Muscle layer of duodenum (tissue), 2 donors: ENCODE data around the gene FBXL20.

Source experiments
- H3K27ac ChIP-seq: one replicate; pipeline ENCODE4 v1.7.0; 2013; ENCODE audit warnings: mild to moderate bottlenecking, low read length
- H3K27me3 ChIP-seq: one replicate; pipeline ENCODE4 v1.7.0; 2013; ENCODE audit warnings: low read depth, mild to moderate bottlenecking, control low read depth, low read length
- H3K36me3 ChIP-seq, 2 donors: one replicate each; pipeline ENCODE4 v1.7.0; 2013; ENCODE audit warnings: low read length in 2 of 2, control low read depth in 1 of 2, mild to moderate bottlenecking in 1 of 2; ENCODE audit not compliant: insufficient read depth in 2 of 2, control insufficient read depth in 1 of 2
- H3K4me1 ChIP-seq, 2 donors: one replicate each; pipeline ENCODE4 v1.7.0; 2013; ENCODE audit warnings: low read length in 2 of 2, mild to moderate bottlenecking in 2 of 2, control low read depth in 1 of 2, moderate library complexity in 1 of 2; ENCODE audit not compliant: insufficient read depth in 2 of 2, control insufficient read depth in 1 of 2
- H3K4me3 ChIP-seq, 2 donors: one replicate each; pipeline ENCODE4 v1.7.0; 2013; ENCODE audit warnings: low read length in 2 of 2, low read depth in 1 of 2, mild to moderate bottlenecking in 1 of 2
- H3K9me3 ChIP-seq, 2 donors: one replicate each; pipeline ENCODE4 v1.7.0; 2013; ENCODE audit warnings: low read length in 2 of 2, control low read depth in 1 of 2, mild to moderate bottlenecking in 1 of 2; ENCODE audit not compliant: control insufficient read depth in 1 of 2
- donor health status: healthy.

FBXL20 gene

DNA sequence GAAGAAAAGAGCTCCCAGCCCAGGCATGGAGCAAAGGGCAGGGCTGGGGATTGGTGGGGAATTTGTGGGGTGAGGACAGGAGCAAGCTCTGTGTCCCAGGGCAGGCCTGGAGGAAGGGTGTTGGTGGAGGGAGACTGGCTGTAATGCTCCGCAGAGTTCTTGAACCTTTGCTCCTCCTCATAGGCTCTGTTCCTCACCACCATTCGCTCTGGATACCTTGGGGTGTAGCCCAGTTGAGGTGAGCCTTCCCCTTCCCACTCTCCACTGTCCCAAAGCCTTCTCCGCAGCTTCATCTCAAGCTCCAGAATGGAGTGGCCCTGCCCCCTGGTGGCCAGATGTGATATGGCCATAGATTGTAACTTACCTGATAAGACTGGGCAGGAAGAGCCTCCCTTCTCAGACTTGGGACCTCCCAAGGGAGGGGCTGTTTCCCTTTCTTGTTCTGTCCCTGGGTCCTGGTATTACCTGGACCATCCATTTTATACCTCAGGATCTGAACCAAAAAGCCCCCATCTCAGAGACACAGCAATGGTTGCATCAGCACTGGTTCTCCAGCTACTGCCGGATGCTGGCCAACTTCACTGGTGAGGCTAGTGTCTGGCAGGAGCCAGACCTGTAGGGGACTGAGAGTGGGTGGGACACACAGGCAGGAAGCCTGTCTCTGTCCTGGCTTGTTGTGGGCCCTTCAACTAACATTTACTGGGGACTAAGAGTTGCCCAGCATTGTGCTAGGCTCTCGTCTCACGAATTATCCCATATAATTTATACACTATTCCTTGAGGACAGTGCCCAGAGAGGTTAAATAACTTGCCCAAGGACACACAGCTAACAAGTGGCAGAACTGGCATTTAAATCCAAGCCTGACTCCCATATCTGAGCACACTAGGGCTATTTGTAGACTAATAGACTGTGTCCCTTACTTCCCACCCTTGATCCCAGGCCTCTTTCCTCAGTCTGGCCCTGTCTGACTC, 156.5 kb downstream of the FBXL20 start:
- no peaks in the 10 kb centered on the region for H3K36me3 ChIP-seq
- H3K27ac ChIP-seq = no peak overlapping the region
- H3K27me3 ChIP-seq = no peaks in the 10 kb centered on the region
- H3K4me3 ChIP-seq = no peak overlapping the region
- H3K4me1 ChIP-seq = peaks cover 0 to 6% of the 10 kb centered on the region in 2 donors
- H3K9me3 ChIP-seq = no peaks in the 10 kb centered on the region

DNA sequence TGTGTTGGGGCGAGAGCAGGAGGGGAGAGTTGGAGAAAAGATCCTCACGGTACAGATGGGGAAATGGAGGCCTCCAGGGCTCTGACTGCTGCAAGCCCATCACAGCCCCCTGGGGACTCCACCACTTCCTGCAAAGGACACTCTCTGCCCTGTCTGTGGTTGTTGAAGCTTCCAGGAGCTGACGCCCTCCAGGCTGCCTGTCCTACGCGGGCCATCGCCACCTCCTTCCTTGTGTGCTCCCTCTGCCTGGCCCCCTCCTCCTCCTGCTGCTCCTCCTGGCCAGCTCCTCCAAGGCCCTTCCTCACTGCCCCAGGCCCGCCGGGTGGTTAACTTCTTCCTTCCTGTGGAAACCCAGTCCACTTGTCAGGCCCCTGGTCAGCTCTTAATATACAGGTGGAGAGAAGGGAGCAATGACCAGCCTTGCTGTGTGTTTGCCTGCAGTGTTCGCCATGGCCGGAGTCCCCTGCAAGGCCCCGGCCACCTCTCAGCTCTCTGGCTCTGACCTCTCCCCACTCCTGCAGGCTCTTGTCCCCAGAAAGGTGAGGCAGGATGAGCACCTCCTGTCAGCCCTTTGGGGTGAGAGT, 157.3 kb downstream of the FBXL20 start:
- peaks cover 0 to 6% of the 10 kb centered on the region in 2 donors for H3K4me1 ChIP-seq
- no peaks in the 10 kb centered on the region for H3K9me3 ChIP-seq
- H3K27me3 ChIP-seq = no peaks in the 10 kb centered on the region
- H3K36me3 ChIP-seq = no peaks in the 10 kb centered on the region
- no peak overlapping the region for H3K27ac ChIP-seq
- H3K4me3 ChIP-seq = no peak overlapping the region

DNA sequence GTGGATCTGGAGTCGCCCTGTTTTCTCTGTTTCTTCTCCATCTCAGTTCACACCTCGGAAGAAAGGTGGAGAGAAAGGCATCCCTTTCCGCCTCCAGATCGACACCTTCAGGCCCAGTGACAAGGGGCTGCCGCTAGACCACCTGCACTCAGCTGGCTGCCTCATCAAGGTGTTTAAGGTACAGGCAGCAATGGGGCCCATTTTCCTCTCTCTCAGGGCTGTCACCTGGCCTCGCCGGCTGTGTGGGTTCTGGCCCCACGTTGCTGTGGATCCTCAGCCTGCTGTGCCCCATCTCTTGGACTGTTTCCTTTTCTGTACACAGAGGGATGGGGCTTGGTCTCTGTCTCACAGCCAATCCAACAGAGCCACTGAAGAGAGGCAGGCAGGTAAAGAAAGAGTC, 158.3 kb downstream of the FBXL20 start:
- H3K27me3 ChIP-seq = no peaks in the 10 kb centered on the region
- no peaks in the 10 kb centered on the region for H3K36me3 ChIP-seq
- peaks cover 0 to 6% of the 10 kb centered on the region in 2 donors for H3K4me1 ChIP-seq

DNA sequence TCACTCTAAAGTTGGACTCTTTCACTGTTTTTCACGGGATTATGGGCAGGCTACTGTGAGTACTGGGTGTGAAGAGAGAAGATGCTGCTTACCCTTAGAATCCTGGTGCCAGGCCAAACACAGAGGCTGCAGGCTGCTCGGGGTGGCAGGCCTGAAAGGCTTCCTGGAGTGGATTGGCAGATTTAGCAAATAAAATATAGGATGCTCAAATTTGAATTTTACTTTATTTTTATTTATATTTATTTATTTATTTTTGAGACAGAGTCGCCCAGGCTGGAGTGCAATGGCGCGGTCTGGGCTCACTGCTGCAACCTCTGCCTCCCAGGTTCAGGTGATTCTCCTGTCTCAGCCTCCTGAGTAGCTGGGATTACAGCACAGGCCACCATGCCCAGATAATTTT, 160.8 kb downstream of the FBXL20 start:
- no peak overlapping the region for H3K4me3 ChIP-seq
- peaks cover 0 to 6% of the 10 kb centered on the region in 2 donors for H3K4me1 ChIP-seq
- peaks cover 3% of the 10 kb centered on the region for H3K27me3 ChIP-seq
- H3K27ac ChIP-seq = no peak overlapping the region
- H3K36me3 ChIP-seq = no peaks in the 10 kb centered on the region
- H3K9me3 ChIP-seq = no peaks in the 10 kb centered on the region

More for the DNA sequence above, 158.3 kb downstream of the FBXL20 start:
- H3K4me3 ChIP-seq = no peak overlapping the region
- H3K27ac ChIP-seq = no peak overlapping the region
- H3K9me3 ChIP-seq = no peaks in the 10 kb centered on the region

DNA sequence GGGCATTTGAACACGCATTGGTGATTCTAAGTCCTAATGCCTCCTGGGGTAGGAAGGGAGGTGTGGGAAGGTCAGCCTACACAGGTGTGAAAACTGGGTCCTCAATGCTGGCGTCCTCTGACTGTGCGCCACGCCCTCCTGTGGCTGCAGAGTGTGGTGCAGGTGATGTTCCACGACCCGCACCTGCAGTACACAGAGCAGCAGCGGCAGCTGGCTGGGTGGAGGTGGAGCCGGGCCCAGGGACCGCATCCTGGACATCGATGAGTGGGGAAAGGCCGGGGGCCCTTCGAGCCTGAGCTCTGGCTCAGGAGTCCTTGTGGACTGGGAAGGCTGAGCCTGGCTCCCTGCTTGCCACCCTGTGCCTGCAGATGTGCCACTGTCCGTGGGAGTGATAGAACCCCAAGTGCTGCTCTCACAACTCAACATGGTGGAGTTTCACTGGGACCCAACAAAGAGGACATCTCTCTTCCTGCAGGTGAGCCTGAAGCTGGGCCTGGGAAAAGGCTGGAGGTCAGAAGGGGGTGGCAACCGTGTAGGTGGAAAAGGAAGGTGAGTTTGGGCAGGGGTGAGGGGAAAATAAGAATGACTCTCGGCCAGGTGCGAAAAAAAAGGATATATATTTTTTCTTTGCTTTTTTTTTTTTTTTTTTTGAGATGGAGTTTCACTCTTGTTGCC, 161.6 kb downstream of the FBXL20 start:
- H3K27me3 ChIP-seq = peaks cover 4% of the 10 kb centered on the region
- H3K9me3 ChIP-seq = no peaks in the 10 kb centered on the region
- H3K4me3 ChIP-seq = no peak overlapping the region
- no peak overlapping the region for H3K27ac ChIP-seq
- peaks cover 0 to 3% of the 10 kb centered on the region in 2 donors for H3K4me1 ChIP-seq
- H3K36me3 ChIP-seq = no peaks in the 10 kb centered on the region

DNA sequence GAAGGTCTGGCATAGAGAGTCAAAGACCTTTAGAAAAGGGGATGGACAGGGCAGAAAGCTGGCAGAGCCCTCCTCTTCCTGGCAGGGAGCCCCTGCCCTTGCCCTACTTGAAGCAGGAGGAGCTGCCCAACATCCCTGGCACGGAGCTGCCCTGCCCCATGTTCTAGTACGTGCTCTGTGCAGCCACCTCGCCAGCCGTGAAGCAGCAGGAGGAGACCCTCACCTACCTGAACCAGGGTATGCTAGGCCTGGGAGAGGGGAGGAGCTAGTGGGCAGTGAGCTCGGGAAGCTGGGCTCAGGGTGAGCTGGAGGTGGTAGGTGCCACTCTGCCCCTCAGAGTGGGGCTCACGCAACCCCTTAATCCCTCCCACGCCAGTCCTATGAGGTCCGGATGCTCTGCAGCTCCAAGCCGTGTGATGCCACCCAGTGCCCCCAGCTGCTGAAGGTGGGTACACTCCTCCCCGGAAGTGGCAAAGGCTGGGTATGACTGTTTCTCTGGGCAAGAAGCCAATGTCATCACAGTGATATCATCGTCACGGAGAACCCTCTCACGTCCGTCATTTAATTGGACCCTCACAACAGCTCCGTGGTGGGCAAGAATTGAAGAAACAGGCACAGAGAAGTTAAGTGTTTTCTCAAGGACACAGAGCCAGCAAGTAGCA, 163.0 kb downstream of the FBXL20 start:
- no peaks in the 10 kb centered on the region for H3K4me1 ChIP-seq
- H3K9me3 ChIP-seq = no peaks in the 10 kb centered on the region
- peaks cover 4% of the 10 kb centered on the region for H3K27me3 ChIP-seq
- no peaks in the 10 kb centered on the region for H3K36me3 ChIP-seq
- H3K4me3 ChIP-seq = no peak overlapping the region
- no peak overlapping the region for H3K27ac ChIP-seq

DNA sequence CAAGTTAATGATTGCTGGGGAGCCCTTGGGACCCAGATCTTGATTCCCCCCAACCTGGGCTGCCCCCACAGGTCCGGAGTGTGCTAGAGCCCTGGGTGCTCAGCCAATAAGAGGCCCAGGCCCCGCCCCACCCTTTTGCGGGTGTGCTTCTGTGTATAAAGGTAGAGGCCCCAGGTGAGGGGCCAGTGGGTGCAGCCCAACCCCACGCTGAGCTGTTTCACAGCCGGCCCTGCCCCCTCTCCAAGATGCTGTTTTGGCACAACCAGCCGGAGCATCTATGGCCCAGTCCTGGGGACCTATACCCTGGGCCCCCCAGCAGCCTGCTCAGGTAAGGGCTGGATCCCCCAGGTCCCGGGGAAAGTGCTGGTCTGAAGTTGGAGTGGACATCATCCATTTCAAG, 163.8 kb downstream of the FBXL20 start:
- Histone ChIP-seq H3K36me3 (no peaks in the 10 kb centered on the region), H3K4me3 (no peak overlapping the region), H3K27me3 (peaks cover 4% of the 10 kb centered on the region), H3K9me3 (no peaks in the 10 kb centered on the region), H3K4me1 (no peaks in the 10 kb centered on the region), H3K27ac (no peak overlapping the region)

DNA sequence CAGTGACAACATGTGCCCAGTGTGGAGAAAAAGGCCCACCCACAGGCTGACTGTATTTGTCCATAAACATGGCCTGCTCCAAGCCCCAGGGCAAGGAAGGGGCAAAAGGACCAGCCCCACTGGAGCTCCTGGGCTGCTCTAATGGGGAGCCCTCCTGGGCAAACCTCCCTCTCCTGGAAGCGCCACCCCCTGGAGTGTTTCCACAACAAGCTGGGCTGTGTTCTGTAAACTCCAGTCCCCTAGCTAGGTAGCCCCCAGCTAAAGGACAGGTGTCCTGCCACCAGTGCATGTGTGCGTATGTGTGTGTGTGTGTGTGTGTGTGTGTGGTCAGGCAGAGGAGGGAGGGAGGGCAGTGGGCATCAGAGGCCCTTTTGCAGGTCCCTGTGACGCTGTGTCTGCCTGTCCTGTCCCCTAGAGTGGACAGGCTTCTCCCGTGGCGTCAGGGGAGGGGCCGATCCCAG, 164.4 kb downstream of the FBXL20 start:
- H3K36me3 ChIP-seq = no peaks in the 10 kb centered on the region
- H3K4me1 ChIP-seq = peaks cover 0 to 4% of the 10 kb centered on the region in 2 donors
- H3K27me3 ChIP-seq = peaks cover 8% of the 10 kb centered on the region
- no peaks in the 10 kb centered on the region for H3K9me3 ChIP-seq
- no peak overlapping the region for H3K4me3 ChIP-seq
- no peak overlapping the region for H3K27ac ChIP-seq

DNA sequence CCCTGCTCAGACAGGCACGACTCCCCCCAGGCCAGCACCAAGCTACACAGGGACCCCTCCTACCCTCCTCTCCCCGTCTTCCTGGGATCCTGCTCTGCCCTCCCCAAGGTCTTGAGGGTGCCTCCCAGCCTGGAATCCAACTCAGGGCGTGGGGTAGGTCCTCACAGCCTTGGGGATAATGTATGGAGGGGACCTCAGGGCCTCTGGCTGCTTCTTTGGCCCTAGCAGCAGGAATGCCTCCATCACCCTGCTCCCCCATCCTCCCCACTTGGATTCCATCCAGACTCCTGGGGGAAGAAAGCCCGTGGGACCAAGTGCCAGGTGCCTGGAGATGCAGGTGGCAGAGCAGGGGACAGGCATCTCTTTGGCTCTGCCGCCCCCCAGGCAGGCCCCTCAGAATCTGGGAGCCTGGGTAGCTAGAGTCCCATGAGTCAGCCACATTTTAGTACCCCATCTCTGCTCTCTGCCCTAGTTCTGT, 164.9 kb downstream of the FBXL20 start:
- no peak overlapping the region for H3K27ac ChIP-seq
- H3K4me3 ChIP-seq = no peak overlapping the region
- H3K9me3 ChIP-seq = no peaks in the 10 kb centered on the region
- no peaks in the 10 kb centered on the region for H3K36me3 ChIP-seq
- H3K4me1 ChIP-seq = peaks cover 0 to 9% of the 10 kb centered on the region in 2 donors
- H3K27me3 ChIP-seq = peaks cover 13% of the 10 kb centered on the region

DNA sequence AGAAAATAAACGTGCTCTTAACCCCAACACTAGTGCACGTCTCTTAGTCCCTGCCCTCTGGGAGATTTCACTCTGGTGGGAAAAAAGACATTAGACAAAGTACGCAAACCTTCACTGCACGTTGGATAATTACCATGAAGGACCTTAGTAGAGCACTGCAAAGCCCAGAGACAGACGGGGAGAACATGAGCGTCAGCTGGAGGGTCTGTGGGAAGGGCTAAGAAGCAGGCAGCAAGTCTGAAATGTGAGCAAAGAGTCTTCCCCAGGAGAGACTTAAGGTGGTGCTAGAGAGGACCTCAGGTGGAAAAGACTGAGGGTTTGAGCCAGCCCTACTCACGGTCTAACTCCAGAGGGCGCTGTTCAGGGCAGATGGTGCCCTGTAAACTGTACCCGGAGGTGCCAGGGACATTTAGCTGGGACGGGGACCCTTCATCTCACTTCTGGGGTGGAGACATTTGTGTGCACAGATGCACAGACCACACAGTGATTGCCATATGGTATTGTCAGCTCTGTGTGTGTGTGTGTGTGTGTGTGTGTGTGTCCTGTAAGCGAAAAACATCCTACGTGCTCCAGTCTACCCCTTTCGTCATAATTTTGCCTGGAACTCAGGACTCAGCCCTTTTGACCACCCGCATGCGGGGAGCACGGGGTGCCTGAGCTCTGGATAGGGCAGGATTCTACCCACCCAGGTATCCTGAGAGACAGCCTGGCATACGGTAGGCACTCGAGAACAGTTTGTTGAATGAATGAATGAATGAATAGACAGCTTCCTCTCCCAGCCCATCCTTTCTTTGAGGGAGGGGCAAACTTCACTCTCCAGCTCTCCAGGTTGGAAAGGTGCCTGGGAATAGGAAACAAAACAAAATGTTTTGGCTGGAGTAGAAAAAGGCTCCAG, 165.6 kb downstream of the FBXL20 start:
- Histone ChIP-seq H3K9me3 (no peaks in the 10 kb centered on the region), H3K36me3 (no peaks in the 10 kb centered on the region), H3K27ac (no peak overlapping the region), H3K4me1 (peaks cover 0 to 12% of the 10 kb centered on the region in 2 donors), H3K27me3 (peaks cover 16% of the 10 kb centered on the region), H3K4me3 (no peak overlapping the region)
